ENCODE measurements around the gene PRR14L.
A peak's percentile ranks its signal among the peaks of the same experiment; 100 is the strongest.

Gene PRR14L

GRCh38 chr22:31639436-31640039, 110.4 kb downstream of the PRR14L start:
- DNase-seq (ENCODE audit: low spot score), result no peak

- peak; percentile 47 for DNase-seq (ENCODE audit: low spot score)
These were observed 111.9 kb downstream of the PRR14L start for GRCh38 chr22:31637891-31638618.

- DNase-seq (ENCODE audit: low spot score), result no peak
These were observed 112.5 kb downstream of the PRR14L start for GRCh38 chr22:31637447-31637890.

- no peak for DNase-seq (ENCODE audit: low spot score)
These were observed 114.2 kb downstream of the PRR14L start for GRCh38 chr22:31635638-31636306.

- no peak for DNase-seq (ENCODE audit: low spot score)
These were observed 118.5 kb downstream of the PRR14L start for GRCh38 chr22:31631436-31631835.
